Fibroblast of lung (primary cell): ENCODE results near the gene TLR2. TPM values are rescaled to one million over a fixed set of nuclear protein-coding genes. Genes with fewer than 3 reads are reported as not detected.

Experiments
- DNase-seq, 2 donors: peaks; one replicate each; pipeline versions ENCODE4 v3.0.0 to v3.0.0-alpha.2; 2010; ENCODE audit warnings: low read depth in 2 of 2
- H2AFZ ChIP-seq: 2 replicates; pipeline ENCODE4 v1.5.1; 2012; ENCODE audit warnings: low read length, control low read depth, inconsistent platforms
- H3K27ac ChIP-seq: 2 replicates; pipeline ENCODE4 v1.5.1; 2011; ENCODE audit warnings: low read length, control low read depth; ENCODE audit not compliant: insufficient read depth
- H3K27me3 ChIP-seq: 2 replicates; pipeline ENCODE4 v1.5.1; 2011; ENCODE audit warnings: mild to moderate bottlenecking, low read length; ENCODE audit not compliant: control insufficient read depth, insufficient read depth
- H3K36me3 ChIP-seq: 2 replicates; pipeline ENCODE4 v1.5.1; 2011; ENCODE audit warnings: low read length; ENCODE audit not compliant: control insufficient read depth, insufficient read depth
- H3K4me1 ChIP-seq: 2 replicates; pipeline ENCODE4 v1.5.1; 2011; ENCODE audit warnings: low read length; ENCODE audit not compliant: control insufficient read depth, insufficient read depth; ENCODE audit errors: extremely low read depth
- H3K4me2 ChIP-seq: 2 replicates; pipeline ENCODE4 v1.5.1; 2011; ENCODE audit warnings: low read length, control low read depth; ENCODE audit not compliant: insufficient read depth; ENCODE audit errors: extremely low read depth
- H3K4me3 ChIP-seq, 4 experiments: fragments of 200-600 bp in 1 of 4; sonication (generic) in 1 of 4; replicated peaks in 1 of 4; 2 replicates each; pipeline ENCODE4 v1.5.1; 2011 to 2016; ENCODE audit warnings: low read length in 4 of 4, low read depth in 3 of 4, mild to moderate bottlenecking in 3 of 4, control low read depth in 2 of 4, inconsistent platforms in 1 of 4, mixed read lengths in 1 of 4; ENCODE audit not compliant: insufficient read depth in 1 of 4; ENCODE audit errors: control extremely low read depth in 1 of 4
- H3K79me2 ChIP-seq: 2 replicates; pipeline ENCODE4 v1.5.1; 2012; ENCODE audit warnings: mild to moderate bottlenecking, low read length, inconsistent platforms; ENCODE audit not compliant: control insufficient read depth, insufficient read depth
- H3K9ac ChIP-seq: 2 replicates; pipeline ENCODE4 v1.5.1; 2011; ENCODE audit warnings: mild to moderate bottlenecking, low read length, control low read depth; ENCODE audit not compliant: insufficient read depth
- H3K9me3 ChIP-seq: 2 replicates; pipeline ENCODE4 v1.5.1; 2012; ENCODE audit warnings: low read depth, low read length; ENCODE audit not compliant: control insufficient read depth, insufficient read depth
- H4K20me1 ChIP-seq: 2 replicates; pipeline ENCODE4 v1.5.1; 2011; ENCODE audit warnings: low read length; ENCODE audit not compliant: control insufficient read depth, insufficient read depth; ENCODE audit errors: extremely low read depth
- CTCF ChIP-seq, 2 donors: IDR thresholded peaks in 1 of 2; conservative IDR thresholded peaks in 1 of 2; 1 replicate in 1 of 2; 2 replicates in 1 of 2; pipeline ENCODE4 v1.5.1; 2011 to 2012; ENCODE audit warnings: low read length in 2 of 2, control low read depth in 1 of 2, inconsistent platforms in 1 of 2, low read depth in 1 of 2, mild to moderate bottlenecking in 1 of 2
- EZH2 ChIP-seq: IDR thresholded peaks from 2 replicates; pipeline ENCODE4 v1.5.1; 2012; ENCODE audit warnings: low read length, control low read depth, mild to moderate bottlenecking; ENCODE audit errors: missing control alignments
- polyA plus RNA-seq, 2 donors: library from polyadenylated mRNA; depleted of rRNA in 1 of 2; stranded (reverse) in 1 of 2; unstranded in 1 of 2; fragments of >200 nt; gene quantifications; 2 replicates each; pipeline ENCODE4 v1.2.1, GENCODE V29; 2011 to 2012; ENCODE audit warnings: missing spikeins in 1 of 2
- total RNA-seq: library from RNA; depleted of rRNA; stranded (reverse); fragments of >200 nt; gene quantifications from 2 replicates; pipeline ENCODE4 v1.2.1, GENCODE V29; 2014

Gene TLR2
- total and polyA plus RNA-seq, 2 donors (not counting 1 experiment from before 2014, with no cell fraction given) = under 0.01 to 0.17 TPM

- H3K9me3 ChIP-seq = no peaks in the 10 kb centered on the region
- no peak overlapping the region for H3K27ac ChIP-seq
- no peak overlapping the region for H3K4me2 ChIP-seq
- no peaks in the 10 kb centered on the region for H3K79me2 ChIP-seq
- H3K4me1 ChIP-seq = no peaks in the 10 kb centered on the region
- H3K27me3 ChIP-seq = no peaks in the 10 kb centered on the region
- H4K20me1 ChIP-seq = no peaks in the 10 kb centered on the region
- no peak overlapping the region for H3K4me3 ChIP-seq
- TF ChIP-seq EZH2 (no peak), CTCF (conservative IDR thresholded peaks at IDR 0.05 in 1 of 2, IDR thresholded peaks at IDR 0.05 in 1 of 2; ENCODE audit: low read depth in 1 of 2, low read length in 2 of 2) (no peak)
- H2AFZ ChIP-seq = no peak overlapping the region
- no peaks in the 10 kb centered on the region for H3K36me3 ChIP-seq
- H3K9ac ChIP-seq = no peak overlapping the region
- no peak for DNase-seq
Observed at GRCh38 chr4:153724606-153725005, 40.5 kb downstream of the TLR2 start.

GRCh38 chr4:153725136-153725830 lies 41.2 kb downstream of the TLR2 start:
- H3K4me2 ChIP-seq = no peak overlapping the region
- TF ChIP-seq EZH2 = no peak
- TF ChIP-seq CTCF (conservative IDR thresholded peaks at IDR 0.05 in 1 of 2, IDR thresholded peaks at IDR 0.05 in 1 of 2; ENCODE audit: low read depth in 1 of 2, low read length in 2 of 2) = no peak
- no peak overlapping the region for H3K9ac ChIP-seq
- peak in 1 of 2 donors; percentile 18 for DNase-seq
- H2AFZ ChIP-seq = no peak overlapping the region
- H4K20me1 ChIP-seq = no peaks in the 10 kb centered on the region
- no peaks in the 10 kb centered on the region for H3K36me3 ChIP-seq
- H3K27me3 ChIP-seq = no peaks in the 10 kb centered on the region
- no peaks in the 10 kb centered on the region for H3K79me2 ChIP-seq
- no peaks in the 10 kb centered on the region for H3K4me1 ChIP-seq
- H3K4me3 ChIP-seq = no peak overlapping the region
- H3K9me3 ChIP-seq = no peaks in the 10 kb centered on the region
- H3K27ac ChIP-seq = no peak overlapping the region

- no peaks in the 10 kb centered on the region for H3K27me3 ChIP-seq
- no peaks in the 10 kb centered on the region for H3K9me3 ChIP-seq
- H3K4me3 ChIP-seq = no peak overlapping the region
- H3K4me2 ChIP-seq = no peak overlapping the region
- no peaks in the 10 kb centered on the region for H3K79me2 ChIP-seq
- TF ChIP-seq EZH2 = no peak
- no peak for TF ChIP-seq CTCF (conservative IDR thresholded peaks at IDR 0.05 in 1 of 2, IDR thresholded peaks at IDR 0.05 in 1 of 2; ENCODE audit: low read depth in 1 of 2, low read length in 2 of 2)
- no peak for DNase-seq
- no peaks in the 10 kb centered on the region for H3K4me1 ChIP-seq
- H3K36me3 ChIP-seq = no peaks in the 10 kb centered on the region
- H4K20me1 ChIP-seq = no peaks in the 10 kb centered on the region
- no peak overlapping the region for H3K9ac ChIP-seq
- H3K27ac ChIP-seq = no peak overlapping the region
- H2AFZ ChIP-seq = no peak overlapping the region
Observed at GRCh38 chr4:153725831-153726154, 41.7 kb downstream of the TLR2 start.
